ENCODE data around the gene HCN3. TPM values are rescaled to one million over a fixed set of nuclear protein-coding genes. Genes with fewer than 3 reads are reported as not detected.

HCN3 gene
- total RNA-seq, 1 experiment from 2014 or later = 7.3 TPM

DNA sequence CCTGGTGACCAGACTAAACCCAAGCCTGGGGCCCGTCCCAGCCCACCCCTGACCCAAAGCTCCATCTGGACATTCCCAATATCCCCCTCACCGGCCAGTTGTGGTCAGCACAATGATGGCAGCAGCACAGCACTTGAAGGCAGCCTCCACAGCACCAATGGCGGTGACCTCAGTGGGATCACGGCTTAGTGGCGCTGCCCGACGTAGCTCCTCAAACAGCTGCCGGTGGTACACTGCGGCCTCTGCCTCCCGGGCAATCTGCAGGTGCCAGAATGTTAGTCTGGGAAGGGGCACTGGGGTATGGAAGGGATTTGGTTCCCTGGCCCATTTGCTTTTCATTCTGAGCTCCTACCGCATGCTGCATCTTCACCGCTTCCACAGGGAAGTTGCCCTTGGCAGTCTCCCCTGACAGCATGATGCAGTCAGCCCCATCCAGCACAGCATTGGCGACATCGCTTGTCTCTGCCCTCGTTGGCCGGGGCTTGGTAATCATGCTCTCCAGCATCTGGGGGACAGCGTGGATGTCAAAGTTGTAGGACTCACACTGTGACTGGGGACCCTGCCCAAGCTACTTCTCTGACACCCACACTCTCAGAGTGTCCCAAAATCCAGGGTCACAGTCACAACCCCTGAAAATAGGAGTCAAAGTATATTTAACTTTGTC, 16.0 kb downstream of the HCN3 start (continued):
- TF ChIP-seq ZNF232 (CRISPR knock-in tag; IDR thresholded peaks at IDR 0.05) (no peak), SMAD3 (CRISPR knock-in tag; IDR thresholded peaks at IDR 0.05; ENCODE audit: borderline replicate concordance) (no peak), ZNF396 (CRISPR knock-in tag; IDR thresholded peaks at IDR 0.05; ENCODE audit: borderline replicate concordance) (no peak), ATF6 (CRISPR knock-in tag; IDR thresholded peaks at IDR 0.05) (no peak), NFATC4 (CRISPR knock-in tag; IDR thresholded peaks at IDR 0.05) (no peak), E2F5 (CRISPR knock-in tag; IDR thresholded peaks at IDR 0.05) (no peak), TEAD1 (CRISPR knock-in tag; IDR thresholded peaks at IDR 0.05) (no peak)

DNA sequence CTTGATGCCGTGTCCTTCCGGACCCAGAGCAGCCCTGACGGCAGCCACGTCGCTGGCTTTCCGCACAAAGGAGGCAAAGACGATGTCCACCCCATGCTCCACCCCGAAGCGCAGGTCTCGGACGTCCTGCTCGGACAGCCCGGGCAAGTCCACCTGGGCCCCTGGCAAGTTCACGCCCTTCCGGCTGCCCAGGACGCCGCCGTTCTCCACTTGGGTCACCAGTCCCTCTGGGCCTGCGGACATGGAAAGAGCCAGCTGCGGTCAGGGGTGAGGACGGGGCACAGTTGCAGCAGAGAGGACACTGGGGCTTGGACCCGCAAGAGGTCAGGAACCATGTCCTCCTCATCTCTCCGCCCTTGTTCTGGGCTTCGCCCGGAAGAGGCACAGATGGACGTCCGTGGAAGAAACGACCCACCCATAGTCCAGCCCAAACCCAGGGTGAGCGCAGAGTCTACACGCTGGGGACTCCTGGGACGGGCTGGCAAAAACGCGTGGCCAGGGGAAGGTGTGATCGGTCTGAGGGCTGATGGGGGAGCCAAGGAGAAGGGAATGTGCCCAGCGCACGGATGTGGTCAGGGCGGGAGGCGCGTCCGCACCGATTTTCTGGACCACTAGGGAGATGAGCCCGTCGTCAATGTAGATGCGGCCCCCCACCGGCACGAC, 17.4 kb downstream of the HCN3 start:
- ChIA-PET POLR2A (no interaction called here), CTCF (interaction anchor here (0.6 to 2.4 kb wide), 4 partner anchors 16 to 122 kb away, joined by 3 to 13 read pairs (median 6); partner anchors contain the start of gene KRTCAP2)
- Mint-ChIP-seq H3K4me1 (peaks cover 29% of the 10 kb centered on the region), H3K27ac (no peak overlapping the region), H3K9me3 (no peaks in the 10 kb centered on the region), H3K36me3 (no peaks in the 10 kb centered on the region), H3K4me3 (peak overlapping the region; percentile 78), H3K27me3 (ENCODE audit: low read depth) (peaks cover 49% of the 10 kb centered on the region)
- DNase-seq (ENCODE audit: low spot score) (no peak), ATAC-seq (peak; percentile 43)
- TF ChIP-seq CREB1 (CRISPR knock-in tag; IDR thresholded peaks at IDR 0.05) = no peak
- no peak for TF ChIP-seq SP1 (CRISPR knock-in tag; conservative IDR thresholded peaks at IDR 0.05)
- no peak for TF ChIP-seq FOXP1 (CRISPR knock-in tag; IDR thresholded peaks at IDR 0.05; ENCODE audit: borderline replicate concordance)
- TF ChIP-seq OVOL2 (CRISPR knock-in tag; IDR thresholded peaks at IDR 0.05; ENCODE audit: borderline replicate concordance) = no peak
- TF ChIP-seq USF1 (CRISPR knock-in tag; IDR thresholded peaks at IDR 0.05) = no peak
- no peak for TF ChIP-seq IRF1 (CRISPR knock-in tag; IDR thresholded peaks at IDR 0.05)
- no peak for TF ChIP-seq USF2 (CRISPR knock-in tag; IDR thresholded peaks at IDR 0.05)
- TF ChIP-seq, protein P1, sequence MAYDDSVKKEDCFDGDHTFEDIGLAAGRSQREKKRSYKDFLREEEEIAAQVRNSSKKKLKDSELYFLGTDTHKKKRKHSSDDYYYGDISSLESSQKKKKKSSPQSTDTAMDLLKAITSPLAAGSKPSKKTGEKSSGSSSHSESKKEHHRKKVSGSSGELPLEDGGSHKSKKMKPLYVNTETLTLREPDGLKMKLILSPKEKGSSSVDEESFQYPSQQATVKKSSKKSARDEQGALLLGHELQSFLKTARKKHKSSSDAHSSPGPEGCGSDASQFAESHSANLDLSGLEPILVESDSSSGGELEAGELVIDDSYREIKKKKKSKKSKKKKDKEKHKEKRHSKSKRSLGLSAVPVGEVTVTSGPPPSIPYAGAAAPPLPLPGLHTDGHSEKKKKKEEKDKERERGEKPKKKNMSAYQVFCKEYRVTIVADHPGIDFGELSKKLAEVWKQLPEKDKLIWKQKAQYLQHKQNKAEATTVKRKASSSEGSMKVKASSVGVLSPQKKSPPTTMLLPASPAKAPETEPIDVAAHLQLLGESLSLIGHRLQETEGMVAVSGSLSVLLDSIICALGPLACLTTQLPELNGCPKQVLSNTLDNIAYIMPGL (CRISPR knock-in tag; IDR thresholded peaks at IDR 0.05) = no peak; the same call in 1 of the 2 replicates
- no peak for TF ChIP-seq GTF2I (CRISPR knock-in tag; conservative IDR thresholded peaks at IDR 0.05)
- TF ChIP-seq FOXJ3 (CRISPR knock-in tag; IDR thresholded peaks at IDR 0.05; ENCODE audit: borderline replicate concordance) = no peak
- no peak for TF ChIP-seq ELF4 (CRISPR knock-in tag; IDR thresholded peaks at IDR 0.05; ENCODE audit: low read depth)
- no peak for TF ChIP-seq MYBL2 (CRISPR knock-in tag; IDR thresholded peaks at IDR 0.05)
- TF ChIP-seq ATF6 (CRISPR knock-in tag; IDR thresholded peaks at IDR 0.05) = no peak
- TF ChIP-seq, protein P2, sequence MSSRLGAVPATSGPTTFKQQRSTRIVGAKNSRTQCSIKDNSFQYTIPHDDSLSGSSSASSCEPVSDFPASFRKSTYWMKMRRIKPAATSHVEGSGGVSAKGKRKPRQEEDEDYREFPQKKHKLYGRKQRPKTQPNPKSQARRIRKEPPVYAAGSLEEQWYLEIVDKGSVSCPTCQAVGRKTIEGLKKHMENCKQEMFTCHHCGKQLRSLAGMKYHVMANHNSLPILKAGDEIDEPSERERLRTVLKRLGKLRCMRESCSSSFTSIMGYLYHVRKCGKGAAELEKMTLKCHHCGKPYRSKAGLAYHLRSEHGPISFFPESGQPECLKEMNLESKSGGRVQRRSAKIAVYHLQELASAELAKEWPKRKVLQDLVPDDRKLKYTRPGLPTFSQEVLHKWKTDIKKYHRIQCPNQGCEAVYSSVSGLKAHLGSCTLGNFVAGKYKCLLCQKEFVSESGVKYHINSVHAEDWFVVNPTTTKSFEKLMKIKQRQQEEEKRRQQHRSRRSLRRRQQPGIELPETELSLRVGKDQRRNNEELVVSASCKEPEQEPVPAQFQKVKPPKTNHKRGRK (CRISPR knock-in tag; IDR thresholded peaks at IDR 0.05; ENCODE audit: borderline replicate concordance) = no peak
- no peak for TF ChIP-seq E2F5 (CRISPR knock-in tag; IDR thresholded peaks at IDR 0.05)
